HUES48 (cell line): Measurements from ENCODE around the gene MYH13.

Experiments
- H3K27ac ChIP-seq: one replicate; pipeline ENCODE4 v1.7.0; 2013; ENCODE audit warnings: low read depth, low read length, inconsistent platforms
- H3K27me3 ChIP-seq: 2 replicates; pipeline ENCODE4 v1.6.1; 2013; ENCODE audit warnings: mild to moderate bottlenecking, low read length; ENCODE audit not compliant: control insufficient read depth, insufficient read depth
- H3K36me3 ChIP-seq: 2 replicates; pipeline ENCODE4 v1.6.1; 2013; ENCODE audit warnings: low read length; ENCODE audit not compliant: control insufficient read depth, insufficient read depth
- H3K4me1 ChIP-seq: 2 replicates; pipeline ENCODE4 v1.6.1; 2013; ENCODE audit warnings: mild to moderate bottlenecking, low read length; ENCODE audit not compliant: control insufficient read depth, insufficient read depth
- H3K4me3 ChIP-seq: 2 replicates; pipeline ENCODE4 v1.5.1; 2013; ENCODE audit warnings: mild to moderate bottlenecking, low read depth, low read length
- H3K9ac ChIP-seq: 2 replicates; pipeline ENCODE4 v1.6.1; 2013; ENCODE audit warnings: mild to moderate bottlenecking, low read depth, low read length, moderate library complexity
- H3K9me3 ChIP-seq: 2 replicates; pipeline ENCODE4 v1.6.1; 2013; ENCODE audit warnings: low read length; ENCODE audit not compliant: control insufficient read depth, insufficient read depth

The MYH13 gene

DNA sequence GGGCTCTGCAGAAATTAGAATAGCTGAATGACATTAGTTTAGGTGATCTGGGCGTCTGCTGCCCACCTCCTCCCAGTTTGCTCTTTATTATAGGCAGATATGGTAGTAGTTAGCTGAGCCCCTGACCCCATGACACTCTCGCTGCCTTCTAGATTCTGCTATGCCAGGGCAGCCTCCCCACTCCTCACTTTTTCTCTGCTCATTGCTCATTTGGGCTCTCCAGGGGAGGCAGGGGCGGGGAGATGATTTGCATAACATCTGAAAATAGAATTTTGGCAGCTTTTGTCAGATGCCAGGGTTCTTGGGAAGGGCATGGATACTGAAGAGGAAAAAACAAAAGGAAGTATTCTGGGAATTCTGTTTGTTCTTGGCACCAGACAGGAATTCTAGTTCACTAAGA lies 96.4 kb downstream of the MYH13 start:
- Histone ChIP-seq H3K9me3 (no peaks in the 10 kb centered on the region), H3K36me3 (no peaks in the 10 kb centered on the region), H3K4me1 (peaks cover 14% of the 10 kb centered on the region), H3K9ac (no peak overlapping the region), H3K27ac (peak overlapping the region; percentile 40), H3K27me3 (no peaks in the 10 kb centered on the region), H3K4me3 (no peak overlapping the region)

DNA sequence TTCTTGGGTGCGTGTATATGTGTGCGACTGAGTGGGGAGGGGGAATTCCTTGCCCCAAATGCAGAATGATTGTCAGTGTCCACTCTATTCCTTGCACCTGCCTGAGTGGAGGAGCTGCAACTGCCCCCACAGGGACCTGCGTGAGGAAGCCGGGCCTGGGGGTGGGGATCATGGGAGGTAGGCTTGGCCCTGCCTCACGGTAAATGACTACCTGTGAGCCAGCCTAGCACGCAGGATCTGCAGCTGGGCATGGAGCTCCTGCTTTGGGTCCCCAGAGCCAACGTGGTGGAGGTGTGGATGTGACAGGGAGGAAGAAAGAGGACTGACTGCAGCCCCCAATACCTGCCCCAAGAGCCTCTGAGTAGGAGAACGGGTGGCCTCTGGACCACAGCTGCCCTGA lies 97.4 kb downstream of the MYH13 start:
- Histone ChIP-seq H3K9ac (no peak overlapping the region), H3K4me3 (no peak overlapping the region), H3K4me1 (peaks cover 14% of the 10 kb centered on the region), H3K9me3 (no peaks in the 10 kb centered on the region), H3K27ac (no peak overlapping the region), H3K36me3 (no peaks in the 10 kb centered on the region), H3K27me3 (no peaks in the 10 kb centered on the region)

DNA sequence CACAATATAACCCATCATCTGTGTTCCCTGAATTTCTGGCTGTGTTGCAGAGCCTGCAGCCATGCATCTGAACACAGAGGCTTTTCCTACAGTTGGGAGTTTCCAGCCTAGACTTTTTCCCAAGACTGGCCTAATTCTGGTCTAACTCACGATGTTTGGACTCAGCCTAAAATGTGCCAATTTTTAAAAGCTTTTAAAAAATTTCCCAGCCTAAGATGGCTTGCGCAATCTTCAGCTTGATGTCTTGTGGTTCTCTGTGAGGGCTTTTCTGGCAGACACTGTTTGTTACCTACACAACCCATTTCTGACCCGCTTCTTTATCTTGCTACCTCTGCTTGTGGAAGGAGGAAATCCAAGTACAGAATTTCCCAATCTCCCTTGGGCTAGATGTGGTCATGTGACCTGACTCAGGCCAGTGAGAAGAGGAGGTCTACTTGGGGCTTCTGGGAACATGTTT lies 101.7 kb downstream of the MYH13 start:
- Histone ChIP-seq H3K4me3 (no peak overlapping the region), H3K27ac (no peak overlapping the region), H3K9me3 (no peaks in the 10 kb centered on the region), H3K27me3 (no peaks in the 10 kb centered on the region), H3K9ac (no peak overlapping the region), H3K36me3 (no peaks in the 10 kb centered on the region), H3K4me1 (no peaks in the 10 kb centered on the region)

GRCh38 chr17:10270258-10270657 lies 102.5 kb downstream of the MYH13 start:
- H3K4me3 ChIP-seq, result no peak overlapping the region
- no peaks in the 10 kb centered on the region for H3K36me3 ChIP-seq
- H3K9ac ChIP-seq, result no peak overlapping the region
- H3K9me3 ChIP-seq, result no peaks in the 10 kb centered on the region
- no peaks in the 10 kb centered on the region for H3K4me1 ChIP-seq
- no peaks in the 10 kb centered on the region for H3K27me3 ChIP-seq
- H3K27ac ChIP-seq, result no peak overlapping the region

- H3K27me3 ChIP-seq, result no peaks in the 10 kb centered on the region
- H3K4me1 ChIP-seq, result no peaks in the 10 kb centered on the region
- no peak overlapping the region for H3K9ac ChIP-seq
- H3K4me3 ChIP-seq, result no peak overlapping the region
- no peaks in the 10 kb centered on the region for H3K36me3 ChIP-seq
- no peak overlapping the region for H3K27ac ChIP-seq
- no peaks in the 10 kb centered on the region for H3K9me3 ChIP-seq
Observed at GRCh38 chr17:10268005-10268404, 104.8 kb downstream of the MYH13 start.

DNA sequence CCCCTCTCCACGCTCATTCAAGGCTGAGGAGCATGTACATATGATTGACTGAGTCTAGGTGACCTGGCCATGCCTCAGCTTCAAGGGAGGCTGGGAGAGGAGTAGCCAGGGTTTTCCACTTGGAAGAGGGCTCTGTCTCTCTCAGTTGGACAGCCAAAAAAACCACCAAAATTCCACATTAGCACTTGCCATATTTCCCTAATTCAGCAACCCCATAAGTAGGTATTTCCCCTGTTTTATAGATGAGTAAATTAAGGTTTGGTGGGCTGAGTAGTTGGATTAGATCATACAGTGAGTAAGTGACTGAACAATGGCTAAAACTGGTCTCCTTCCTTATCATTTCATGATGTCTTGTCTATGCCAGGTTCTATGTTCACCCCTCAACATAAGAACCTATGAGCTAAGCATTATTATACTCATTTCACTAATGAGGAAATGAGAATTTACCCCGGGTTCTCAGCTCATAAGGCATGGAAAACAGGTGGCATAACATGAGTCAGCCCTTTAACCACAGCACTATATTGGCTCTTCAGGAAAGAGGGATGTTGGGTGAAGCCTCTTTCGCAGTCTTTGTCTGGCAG lies 106.4 kb downstream of the MYH13 start:
- no peak overlapping the region for H3K27ac ChIP-seq
- H3K9me3 ChIP-seq, result no peaks in the 10 kb centered on the region
- H3K9ac ChIP-seq, result no peak overlapping the region
- H3K4me1 ChIP-seq, result no peaks in the 10 kb centered on the region
- no peaks in the 10 kb centered on the region for H3K27me3 ChIP-seq
- no peak overlapping the region for H3K4me3 ChIP-seq
- H3K36me3 ChIP-seq, result no peaks in the 10 kb centered on the region

- Histone ChIP-seq H3K4me1 (peaks cover 2% of the 10 kb centered on the region; the same call in 1 of the 2 replicates), H3K4me3 (no peak overlapping the region), H3K9ac (no peak overlapping the region), H3K27me3 (no peaks in the 10 kb centered on the region), H3K27ac (no peak overlapping the region), H3K36me3 (no peaks in the 10 kb centered on the region), H3K9me3 (no peaks in the 10 kb centered on the region)
Observed at GRCh38 chr17:10265100-10265810, 107.6 kb downstream of the MYH13 start.

DNA sequence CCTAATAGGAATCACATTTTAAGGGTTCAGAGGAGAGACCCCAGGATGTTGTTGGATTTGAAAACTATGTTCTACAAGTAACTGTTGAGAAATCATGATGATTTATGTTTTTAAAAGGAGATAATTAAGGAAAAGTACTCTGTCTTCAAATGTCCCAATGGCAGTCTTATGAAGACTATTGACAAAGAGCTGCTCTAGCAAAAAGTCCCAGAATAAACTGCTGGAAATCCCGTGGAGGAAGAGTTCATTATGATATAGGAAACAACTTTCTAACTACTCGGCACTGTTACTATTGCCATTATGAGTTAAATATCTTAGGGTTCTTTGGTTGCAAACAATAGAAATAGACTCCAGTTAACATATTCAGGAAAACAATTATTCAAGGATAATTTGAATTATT lies 108.8 kb downstream of the MYH13 start:
- Histone ChIP-seq H3K27ac (no peak overlapping the region), H3K9me3 (no peaks in the 10 kb centered on the region), H3K4me1 (peaks cover 3% of the 10 kb centered on the region; the same call in 1 of the 2 replicates), H3K27me3 (no peaks in the 10 kb centered on the region), H3K9ac (no peak overlapping the region), H3K4me3 (no peak overlapping the region), H3K36me3 (no peaks in the 10 kb centered on the region)

GRCh38 chr17:10262451-10262850 lies 110.4 kb downstream of the MYH13 start:
- H3K27me3 ChIP-seq, result no peaks in the 10 kb centered on the region
- H3K27ac ChIP-seq, result no peak overlapping the region
- no peak overlapping the region for H3K4me3 ChIP-seq
- no peak overlapping the region for H3K9ac ChIP-seq
- H3K36me3 ChIP-seq, result no peaks in the 10 kb centered on the region
- no peaks in the 10 kb centered on the region for H3K9me3 ChIP-seq
- peaks cover 3% of the 10 kb centered on the region; the same call in 1 of the 2 replicates for H3K4me1 ChIP-seq

DNA sequence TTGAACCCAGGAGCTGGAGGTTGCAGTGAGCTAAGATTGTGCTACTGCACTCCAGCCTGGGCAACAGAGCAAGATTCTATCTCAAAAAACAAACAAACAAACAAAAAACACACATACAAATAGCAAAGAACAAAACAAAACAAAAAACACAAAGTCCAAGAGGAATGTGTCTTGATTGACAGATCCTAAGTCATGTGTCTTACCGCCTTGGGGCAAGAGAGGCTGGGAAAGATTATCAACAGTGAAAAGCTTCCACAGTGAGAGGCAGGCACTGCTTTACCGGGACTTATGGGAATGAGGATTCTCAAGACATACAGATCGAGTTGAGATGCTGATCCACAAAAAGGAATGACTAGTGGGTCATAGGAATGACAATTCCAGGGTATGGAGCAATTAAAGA lies 111.7 kb downstream of the MYH13 start:
- Histone ChIP-seq H3K27me3 (no peaks in the 10 kb centered on the region), H3K4me1 (peaks cover 3% of the 10 kb centered on the region; the same call in 1 of the 2 replicates), H3K9me3 (no peaks in the 10 kb centered on the region), H3K9ac (no peak overlapping the region), H3K36me3 (no peaks in the 10 kb centered on the region), H3K4me3 (no peak overlapping the region), H3K27ac (no peak overlapping the region)

DNA sequence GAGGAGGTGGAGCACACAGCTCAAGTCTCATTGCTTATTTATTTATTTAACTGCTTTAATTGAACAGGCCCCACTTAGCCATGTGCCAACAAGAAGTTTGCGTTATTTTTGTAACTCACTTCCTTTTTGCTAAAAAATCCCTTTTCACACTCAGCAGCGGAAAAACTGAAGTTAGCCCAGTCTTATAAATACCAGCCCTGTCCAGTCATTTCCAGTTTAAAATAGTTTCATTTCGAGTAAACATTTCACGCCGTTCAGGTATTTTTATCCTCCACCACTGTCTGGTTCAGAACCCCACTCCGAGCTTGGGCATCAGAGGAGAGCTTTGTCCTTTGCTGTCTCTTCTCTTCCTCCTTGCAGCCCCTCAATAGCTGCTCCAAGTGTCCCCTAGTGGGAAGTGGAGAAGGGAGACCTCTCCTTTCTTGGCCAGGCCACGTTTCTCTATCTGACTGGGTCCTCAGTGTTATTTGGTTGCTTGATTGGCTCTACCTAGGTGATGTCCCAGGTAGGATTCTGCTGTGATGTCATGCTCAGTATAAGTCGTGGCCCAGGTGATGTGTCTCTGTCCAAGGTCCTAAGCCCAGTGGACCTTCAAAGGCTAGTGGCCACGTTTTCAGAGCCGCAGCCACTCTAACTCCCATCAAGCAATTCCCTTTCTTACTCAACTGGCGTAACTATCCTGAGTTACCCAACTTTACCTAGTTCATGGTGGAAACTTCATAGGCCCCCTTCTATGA lies 121.4 kb downstream of the MYH13 start:
- H3K9ac ChIP-seq, result no peak overlapping the region
- H3K27ac ChIP-seq, result no peak overlapping the region
- no peaks in the 10 kb centered on the region for H3K36me3 ChIP-seq
- no peaks in the 10 kb centered on the region for H3K27me3 ChIP-seq
- no peaks in the 10 kb centered on the region for H3K4me1 ChIP-seq
- no peak overlapping the region for H3K4me3 ChIP-seq
- H3K9me3 ChIP-seq, result no peaks in the 10 kb centered on the region
